GM15510 (cell line): ENCODE measurements around the gene TBL3.

ENCODE experiments used
- POLR2A ChIP-seq: IDR thresholded peaks from 3 replicates; pipeline ENCODE4 v1.6.1; 2011; ENCODE audit warnings: borderline replicate concordance; ENCODE audit not compliant: insufficient read length; ENCODE audit errors: extremely low read depth

TBL3 gene

GRCh38 chr16:1974157-1975070, 2.6 kb downstream of the TBL3 start:
- TF ChIP-seq POLR2A, result no peak

- TF ChIP-seq POLR2A, result no peak
Measured at GRCh38 chr16:1975432-1976215, 3.8 kb downstream of the TBL3 start.

GRCh38 chr16:1976216-1976520, 4.3 kb downstream of the TBL3 start:
- TF ChIP-seq POLR2A, result no peak

DNA sequence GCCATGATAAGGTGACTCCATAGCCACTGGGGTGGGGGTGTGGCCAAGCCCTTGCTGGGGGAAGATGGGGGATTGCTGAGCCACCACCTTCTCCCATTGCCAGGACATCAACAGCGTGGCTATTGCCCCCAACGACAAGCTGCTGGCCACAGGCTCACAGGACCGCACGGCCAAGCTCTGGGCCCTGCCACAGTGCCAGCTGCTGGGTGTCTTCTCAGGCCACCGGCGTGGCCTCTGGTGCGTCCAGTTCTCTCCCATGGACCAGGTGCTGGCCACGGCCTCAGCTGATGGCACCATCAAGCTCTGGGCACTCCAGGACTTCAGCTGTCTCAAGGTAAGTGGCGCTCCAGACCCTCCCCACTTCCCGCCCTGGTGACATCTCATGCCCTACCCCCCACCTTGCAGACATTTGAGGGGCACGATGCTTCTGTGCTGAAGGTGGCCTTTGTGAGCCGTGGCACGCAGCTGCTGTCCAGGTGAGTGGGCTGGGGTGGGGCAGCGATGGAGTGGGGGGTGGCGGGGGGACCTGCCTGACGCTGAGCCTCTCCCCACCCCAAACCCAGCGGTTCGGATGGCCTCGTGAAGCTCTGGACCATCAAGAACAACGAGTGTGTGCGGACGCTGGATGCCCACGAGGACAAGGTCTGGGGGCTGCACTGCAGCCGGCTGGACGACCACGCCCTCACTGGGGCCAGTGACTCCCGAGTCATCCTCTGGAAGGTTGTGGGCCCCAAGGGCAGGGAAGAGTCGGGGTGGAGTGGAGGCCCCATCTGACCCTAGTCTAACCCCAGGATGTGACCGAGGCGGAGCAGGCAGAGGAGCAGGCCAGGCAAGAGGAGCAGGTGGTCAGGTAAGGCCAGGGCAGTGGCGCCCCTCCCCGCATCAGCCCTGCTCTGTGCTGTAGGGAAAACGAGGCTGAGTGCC, 5.4 kb downstream of the TBL3 start:
- no peak for TF ChIP-seq POLR2A

DNA sequence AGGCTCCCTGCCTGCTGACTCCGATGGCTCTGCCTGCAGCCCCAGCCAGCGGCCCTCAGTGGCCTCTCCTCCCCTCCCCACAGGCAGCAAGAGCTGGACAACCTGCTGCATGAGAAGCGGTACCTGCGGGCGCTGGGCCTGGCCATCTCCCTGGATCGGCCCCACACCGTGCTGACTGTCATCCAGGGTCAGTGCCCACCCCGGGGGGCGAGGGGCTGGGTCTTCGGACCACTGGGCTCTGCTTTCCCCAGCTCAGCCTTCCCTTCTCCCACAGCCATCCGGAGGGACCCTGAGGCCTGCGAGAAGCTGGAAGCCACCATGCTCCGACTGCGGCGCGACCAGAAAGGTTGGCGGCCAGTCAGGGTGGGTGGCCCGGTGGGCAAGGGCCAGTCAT, 6.0 kb downstream of the TBL3 start:
- TF ChIP-seq POLR2A, result no peak

DNA sequence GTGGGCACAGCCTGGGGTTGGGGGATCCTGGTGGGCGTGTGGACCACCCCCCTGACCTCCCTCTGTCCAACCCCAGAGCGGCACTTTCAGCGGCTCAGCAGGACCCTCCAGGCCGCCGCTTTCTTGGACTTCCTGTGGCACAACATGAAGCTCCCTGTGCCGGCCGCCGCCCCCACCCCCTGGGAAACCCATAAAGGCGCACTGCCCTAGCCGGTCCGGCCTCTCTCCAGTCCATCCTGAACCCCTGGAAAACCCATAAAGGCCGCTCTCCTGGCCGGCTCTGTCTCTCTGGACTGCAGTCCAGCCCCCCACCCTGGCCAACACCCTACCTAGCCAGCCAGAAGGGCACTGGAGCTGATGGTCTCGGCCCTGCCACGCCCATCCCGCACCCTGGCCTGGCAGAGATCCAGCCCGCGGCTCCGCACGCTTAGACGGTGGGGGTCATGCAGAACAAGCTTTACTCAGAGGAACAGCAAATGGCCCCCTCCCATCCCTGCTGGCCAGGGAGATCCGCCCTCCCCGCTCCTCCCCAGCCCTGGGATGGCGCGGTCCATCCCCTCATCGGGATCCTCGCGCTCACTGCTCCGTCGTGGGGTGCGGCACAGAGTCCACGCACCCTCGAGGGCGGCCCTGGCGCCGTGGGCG, 6.7 kb downstream of the TBL3 start:
- no peak for TF ChIP-seq POLR2A

DNA sequence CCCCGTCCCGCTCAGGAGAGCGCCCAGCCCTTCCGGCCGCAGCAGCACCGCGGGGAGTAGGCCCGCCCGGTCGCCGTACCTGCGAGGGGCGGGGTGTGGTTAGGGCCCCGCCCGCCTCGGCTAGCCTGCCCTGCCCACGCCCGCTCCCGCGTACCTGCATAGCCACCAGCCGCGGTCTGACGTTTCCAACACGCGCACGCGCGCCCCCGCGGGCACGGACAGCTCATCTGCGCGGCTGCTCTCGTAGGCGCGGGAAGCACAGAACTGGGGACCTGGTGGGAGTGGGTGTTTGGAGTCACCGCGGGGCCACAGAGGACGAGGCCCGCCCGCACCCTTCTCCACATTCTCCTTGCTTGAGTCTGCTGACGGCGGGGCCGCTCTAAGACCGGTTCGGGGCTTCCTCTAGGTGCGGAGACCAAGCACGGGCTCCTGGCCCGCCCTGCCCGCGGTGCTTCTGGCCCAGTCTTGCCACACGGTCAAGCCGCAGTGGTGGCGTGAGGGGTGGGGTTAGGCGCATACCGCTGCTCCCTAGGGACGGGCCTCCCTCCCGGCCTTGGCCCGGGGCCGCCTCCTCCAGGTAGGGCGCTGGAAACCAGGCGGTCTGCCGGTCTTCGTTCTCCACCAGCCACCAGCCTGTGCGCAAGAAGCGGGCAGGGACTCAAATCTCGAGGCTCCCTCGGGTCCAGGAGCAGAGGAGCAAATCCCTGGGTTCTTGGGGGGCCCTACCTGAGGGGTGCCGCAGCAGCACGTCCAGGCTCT, 7.6 kb downstream of the TBL3 start:
- TF ChIP-seq POLR2A, result no peak

DNA sequence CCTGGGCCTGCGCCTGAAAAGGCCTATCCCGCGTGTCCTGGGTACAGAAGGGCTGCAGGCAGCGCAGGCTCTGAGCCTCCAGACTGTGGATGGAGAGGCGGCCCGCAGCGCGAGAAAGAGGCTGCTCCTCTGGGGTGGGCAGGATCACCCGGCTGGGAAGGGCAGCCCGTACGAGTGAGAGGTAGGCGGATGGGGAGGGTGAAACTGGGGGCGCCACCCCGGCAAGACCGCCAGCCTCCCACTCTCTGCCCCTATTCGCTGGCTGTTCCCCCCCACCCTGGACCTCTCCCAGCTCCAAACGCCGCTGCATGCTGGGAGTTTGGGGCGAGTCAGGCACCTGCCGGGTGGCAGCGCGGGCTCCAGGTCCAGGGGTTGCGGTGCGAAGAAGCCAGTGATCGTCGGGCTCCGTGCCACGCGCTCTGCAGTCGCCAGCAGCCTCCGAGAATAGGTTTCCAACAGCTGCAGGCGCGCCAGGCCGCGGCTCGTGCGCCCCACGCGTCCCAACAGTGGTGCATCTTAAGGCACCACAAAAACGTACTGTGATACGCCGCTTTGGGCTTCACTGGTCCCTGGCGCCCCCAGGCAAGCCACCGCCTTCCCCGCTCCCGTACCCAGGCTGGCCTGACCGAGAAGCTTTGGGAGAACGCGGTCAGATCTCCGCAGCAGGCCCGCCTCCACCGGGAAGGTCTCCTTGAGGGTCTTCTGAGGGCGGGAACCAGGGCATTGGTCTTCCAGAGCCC, 8.3 kb downstream of the TBL3 start:
- TF ChIP-seq POLR2A, result no peak

DNA sequence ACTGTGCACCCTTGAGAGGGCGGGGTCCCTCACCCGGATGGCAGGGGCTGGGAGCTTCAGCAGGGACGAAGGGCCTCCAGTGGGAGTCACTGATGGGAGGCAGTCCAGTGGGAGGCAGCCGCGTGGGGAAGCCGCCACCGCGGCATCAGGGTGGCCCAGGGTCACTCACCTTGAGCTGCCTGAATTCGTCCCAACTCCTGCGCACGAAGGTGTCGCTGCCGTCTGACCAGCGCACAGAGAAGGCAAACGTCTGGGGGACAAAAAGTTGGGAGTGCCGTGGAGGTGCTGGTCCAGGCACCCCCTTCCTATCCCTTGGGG, 8.9 kb downstream of the TBL3 start:
- TF ChIP-seq POLR2A, result no peak

DNA sequence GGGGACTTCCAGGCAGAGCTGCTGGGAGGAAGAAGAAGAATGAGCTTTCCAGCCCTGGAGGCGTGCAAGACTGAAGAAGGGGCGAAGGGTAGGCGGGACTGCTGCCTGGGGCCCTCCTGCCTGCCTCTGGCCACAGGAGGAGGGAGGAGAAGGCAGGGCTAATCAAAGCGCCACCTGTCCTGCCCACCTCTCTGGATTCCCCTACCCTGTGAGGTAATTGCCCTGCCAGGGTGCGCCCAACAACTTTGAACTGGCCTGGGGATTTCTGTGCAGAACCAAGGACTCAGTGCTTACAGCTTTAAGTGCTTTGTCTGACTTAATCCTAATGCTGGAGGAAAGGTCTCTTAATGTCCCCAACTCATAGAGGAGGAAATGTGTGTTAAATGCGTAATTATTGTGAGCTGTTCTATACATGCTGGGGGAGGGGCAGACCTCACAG, 9.6 kb downstream of the TBL3 start, which contains the start of gene NOXO1:
TSS of gene NOXO1 (minus strand) at position 72 of the 439 bp plus-strand sequence. CDS start 290 bp downstream, outside the sequence.
- TF ChIP-seq POLR2A, result no peak

DNA sequence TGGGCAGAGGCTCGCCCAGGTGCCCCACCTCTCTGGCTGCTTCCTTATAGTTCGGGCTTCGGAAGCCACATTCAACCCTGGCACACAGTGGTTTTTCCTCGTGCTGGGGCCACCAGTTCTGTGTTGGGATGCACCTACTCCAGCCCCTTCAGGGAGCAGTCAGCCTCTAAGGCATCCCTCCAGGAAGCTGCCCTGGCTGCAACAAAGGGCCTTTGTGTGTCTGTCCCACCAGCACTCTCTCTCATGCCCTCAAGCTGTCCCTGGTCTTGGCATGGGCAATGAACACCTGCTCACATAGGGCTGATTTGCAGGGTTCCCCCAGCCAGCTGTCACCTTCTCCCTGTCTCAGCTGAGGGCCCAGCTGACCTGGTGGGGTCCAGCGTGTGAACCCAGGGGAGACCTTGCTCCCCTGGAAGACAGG, 10.2 kb downstream of the TBL3 start:
- TF ChIP-seq POLR2A, result no peak

DNA sequence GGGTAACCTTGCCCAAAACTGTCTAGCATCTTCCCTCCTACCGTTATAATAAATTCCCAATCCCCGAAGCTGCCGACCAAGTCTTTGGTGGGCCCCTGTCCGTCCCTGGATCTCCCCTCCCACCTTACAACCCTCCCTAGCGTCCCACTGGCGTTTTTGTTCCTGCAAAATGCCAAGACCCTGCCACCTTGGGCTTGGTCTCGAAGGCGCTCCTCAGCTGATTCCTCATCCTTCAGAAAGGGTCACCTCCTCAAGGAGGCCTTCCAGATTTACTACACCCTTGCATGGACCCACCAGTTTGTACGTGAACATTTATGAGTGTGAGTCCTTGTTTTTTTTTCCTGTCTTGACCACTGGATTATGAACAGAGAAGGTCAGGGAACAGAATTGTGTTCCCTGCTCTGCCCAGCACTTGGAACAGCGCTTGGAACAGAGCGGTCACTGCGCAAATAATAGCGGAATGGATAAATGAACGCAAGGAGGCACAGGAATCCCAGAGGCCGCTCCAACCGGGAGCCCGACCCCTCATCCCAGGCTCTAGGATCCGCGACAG, 11.2 kb downstream of the TBL3 start:
- TF ChIP-seq POLR2A, result no peak
